Smooth muscle cell (in vitro differentiated cells): Measurements from ENCODE around the gene SAMD3. TPM values are rescaled to one million over a fixed set of nuclear protein-coding genes. Genes with fewer than 3 reads are reported as not detected.

Source experiments
- DNase-seq: peaks from one replicate; lab custom pipeline; 2025; ENCODE audit not compliant: unreplicated experiment; lab: John Stamatoyannopoulos, UW
- H2AFZ ChIP-seq: fragments of 200-600 bp; sonication (generic); 2 replicates; pipeline ENCODE4 v1.6.0; 2016; ENCODE audit warnings: antibody characterized with exemption, low read depth, mild to moderate bottlenecking
- H3F3A ChIP-seq: fragments of 200-600 bp; sonication (generic); 2 replicates; pipeline ENCODE4 v1.6.0; 2017; ENCODE audit warnings: antibody characterized with exemption, low read depth
- H3K27ac ChIP-seq: fragments of 200-600 bp; sonication (generic); 2 replicates; pipeline ENCODE4 v1.5.1; 2016; ENCODE audit warnings: low read depth, mild to moderate bottlenecking
- H3K27me3 ChIP-seq: fragments of 200-600 bp; sonication (generic); 2 replicates; pipeline ENCODE4 v1.6.1; 2016; ENCODE audit warnings: low read depth, mild to moderate bottlenecking
- H3K36me3 ChIP-seq: fragments of 200-600 bp; sonication (generic); 2 replicates; pipeline ENCODE4 v1.5.1; 2016; ENCODE audit warnings: low read depth
- H3K4me1 ChIP-seq: fragments of 200-600 bp; sonication (generic); 2 replicates; pipeline ENCODE4 v1.5.1; 2016; ENCODE audit warnings: low read depth
- H3K4me2 ChIP-seq: fragments of 200-600 bp; sonication (generic); 2 replicates; pipeline ENCODE4 v1.6.0; 2016; ENCODE audit warnings: mild to moderate bottlenecking
- H3K4me3 ChIP-seq: fragments of 200-600 bp; sonication (generic); 2 replicates; pipeline ENCODE4 v1.5.1; 2016; ENCODE audit warnings: mild to moderate bottlenecking
- H3K79me2 ChIP-seq: fragments of 200-600 bp; sonication (generic); 2 replicates; pipeline ENCODE4 v1.6.0; 2016; ENCODE audit warnings: low read depth, mild to moderate bottlenecking
- H3K9ac ChIP-seq: fragments of 200-600 bp; sonication (generic); 2 replicates; pipeline ENCODE4 v1.6.0; 2016; ENCODE audit warnings: low read depth
- H3K9me3 ChIP-seq: fragments of 200-600 bp; sonication (generic); replicated peaks from 2 replicates; pipeline ENCODE4 v1.5.1; 2016; ENCODE audit warnings: low read depth
- H4K20me1 ChIP-seq: fragments of 200-600 bp; sonication (generic); 2 replicates; pipeline ENCODE4 v1.6.0; 2016; ENCODE audit warnings: low read depth
- CTCF ChIP-seq: fragments of 200-600 bp; sonication (generic); IDR thresholded peaks from 2 replicates; pipeline ENCODE4 v1.5.1; 2017; ENCODE audit warnings: borderline replicate concordance, mild to moderate bottlenecking, antibody characterized with exemption; ENCODE audit not compliant: insufficient read depth, poor library complexity, severe bottlenecking
- WGBS: methylation state at CpG from one replicate; pipeline ENCODE4 v1.1.7; 2016; ENCODE audit warnings: low lambda C conversion rate; 5-methylcytosine and 5-hydroxymethylcytosine counted together
- polyA plus RNA-seq: library from polyadenylated mRNA; unstranded; fragments of >200 nt; fragmentation: Nextera tagmentation; extraction: Ambion mirVana; gene quantifications from 2 replicates; pipeline ENCODE4 v1.2.1, GENCODE V29; 2016
- total RNA-seq: library from RNA; depleted of rRNA; stranded (reverse); fragments of >200 nt; gene quantifications from 2 replicates; pipeline ENCODE4 v1.2.3, GENCODE V29; 2014

Gene SAMD3
- total and polyA plus RNA-seq, 2 experiments from 2014 or later = 2.1 to 3.5 TPM

DNA sequence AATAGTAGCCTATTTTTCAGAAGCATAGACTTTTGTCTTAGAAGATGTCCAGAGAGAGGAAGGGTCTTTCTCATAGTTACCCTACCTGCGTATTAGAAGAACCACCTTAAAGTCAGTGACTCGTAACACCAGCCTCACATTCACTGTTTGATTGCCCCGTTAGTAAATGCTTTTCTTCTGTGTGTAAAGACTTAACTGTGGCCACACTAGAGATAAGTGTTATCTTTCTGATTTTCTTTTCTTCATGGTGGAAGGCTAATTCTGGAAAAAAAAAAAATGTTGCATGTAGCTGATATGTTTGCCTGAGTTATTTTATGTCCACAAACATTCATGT is 83.9 kb downstream of the SAMD3 start:
- no peak for DNase-seq
- Histone ChIP-seq H3K4me2 (no peak overlapping the region), H3K9ac (no peak overlapping the region), H4K20me1 (no peaks in the 10 kb centered on the region), H3K27ac (no peak overlapping the region), H3K79me2 (no peaks in the 10 kb centered on the region), H3K9me3 (no peaks in the 10 kb centered on the region), H3F3A (no peaks in the 10 kb centered on the region), H3K36me3 (no peaks in the 10 kb centered on the region), H3K4me3 (no peak overlapping the region), H2AFZ (no peak overlapping the region), H3K4me1 (no peaks in the 10 kb centered on the region), H3K27me3 (no peaks in the 10 kb centered on the region)
- no peak for TF ChIP-seq CTCF
- 69% methylated on average over 3 of the region's 3 CpGs for WGBS

DNA sequence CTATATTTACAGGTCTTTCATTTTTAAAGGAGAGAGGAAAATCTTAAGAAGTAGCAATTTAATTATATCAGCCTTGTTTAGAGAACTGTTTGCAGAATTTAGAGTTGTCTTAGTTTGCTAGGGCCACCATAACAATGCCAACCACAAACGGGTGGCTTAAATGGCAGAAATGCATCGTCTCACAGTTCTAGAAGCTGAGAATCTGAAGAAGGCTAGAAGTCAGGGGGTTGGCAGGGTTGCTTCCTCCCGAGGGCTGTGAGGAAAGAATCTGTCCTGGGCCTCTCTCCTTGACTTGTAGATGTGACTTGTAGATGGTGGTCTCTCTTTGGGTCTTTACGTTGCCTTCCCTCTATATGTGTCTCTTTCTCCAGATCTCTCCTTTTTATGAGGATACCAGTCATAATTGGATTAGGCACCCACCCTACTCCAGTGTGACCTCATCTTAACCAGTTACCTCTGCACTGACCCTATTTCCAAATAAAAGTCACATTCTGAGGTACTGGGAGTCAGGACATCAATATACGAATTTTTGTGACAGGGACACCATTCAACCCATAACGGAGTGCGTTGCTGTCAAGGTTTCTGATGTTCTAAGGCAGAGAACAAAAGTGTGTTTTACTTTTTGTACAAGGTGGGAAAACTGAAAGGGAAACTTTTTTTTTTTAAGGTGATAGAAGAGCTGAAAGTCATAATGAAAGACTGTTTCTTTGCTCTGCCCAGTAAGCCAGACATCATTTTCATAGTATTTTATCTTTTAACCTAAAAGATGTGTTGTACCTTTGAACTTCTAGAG is 84.4 kb downstream of the SAMD3 start:
- H3K4me1 ChIP-seq = no peaks in the 10 kb centered on the region
- TF ChIP-seq CTCF = no peak
- no peak for DNase-seq
- no peaks in the 10 kb centered on the region for H3K36me3 ChIP-seq
- no peaks in the 10 kb centered on the region for H4K20me1 ChIP-seq
- H3K27me3 ChIP-seq = no peaks in the 10 kb centered on the region
- H3K79me2 ChIP-seq = no peaks in the 10 kb centered on the region
- no peak overlapping the region for H3K4me3 ChIP-seq
- 85% methylated on average over 7 of the region's 7 CpGs for WGBS
- no peak overlapping the region for H3K4me2 ChIP-seq
- no peak overlapping the region for H2AFZ ChIP-seq
- no peak overlapping the region for H3K9ac ChIP-seq
- no peaks in the 10 kb centered on the region for H3K9me3 ChIP-seq
- no peaks in the 10 kb centered on the region for H3F3A ChIP-seq
- H3K27ac ChIP-seq = no peak overlapping the region

DNA sequence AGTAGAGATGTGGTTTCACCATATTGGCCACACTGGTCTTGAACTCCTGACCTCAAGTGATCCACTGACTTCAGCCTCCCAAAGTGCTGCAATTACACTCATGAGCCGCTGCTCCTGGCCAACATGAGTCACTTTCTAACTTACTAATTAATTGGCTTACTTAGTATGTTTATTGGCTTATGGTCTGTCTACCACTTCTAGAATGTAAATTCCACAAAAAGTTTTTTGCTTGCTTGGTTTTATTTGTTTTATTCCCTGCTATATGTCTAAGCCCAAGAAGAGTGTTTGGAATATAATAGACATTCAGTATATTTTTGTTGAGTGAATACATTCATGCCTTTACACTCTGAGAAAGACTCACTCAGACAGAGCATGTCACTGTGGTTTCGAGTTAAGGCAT is 86.0 kb downstream of the SAMD3 start:
- Histone ChIP-seq H3K4me2 (no peak overlapping the region), H3K36me3 (no peaks in the 10 kb centered on the region), H3K27ac (no peak overlapping the region), H3K9ac (no peak overlapping the region), H3K4me1 (no peaks in the 10 kb centered on the region), H3K4me3 (no peak overlapping the region), H2AFZ (no peak overlapping the region), H3F3A (no peaks in the 10 kb centered on the region), H3K79me2 (no peaks in the 10 kb centered on the region), H4K20me1 (no peaks in the 10 kb centered on the region), H3K9me3 (no peaks in the 10 kb centered on the region), H3K27me3 (no peaks in the 10 kb centered on the region)
- WGBS = 89% methylated on average over 2 of the region's 2 CpGs
- no peak for TF ChIP-seq CTCF
- DNase-seq = no peak

DNA sequence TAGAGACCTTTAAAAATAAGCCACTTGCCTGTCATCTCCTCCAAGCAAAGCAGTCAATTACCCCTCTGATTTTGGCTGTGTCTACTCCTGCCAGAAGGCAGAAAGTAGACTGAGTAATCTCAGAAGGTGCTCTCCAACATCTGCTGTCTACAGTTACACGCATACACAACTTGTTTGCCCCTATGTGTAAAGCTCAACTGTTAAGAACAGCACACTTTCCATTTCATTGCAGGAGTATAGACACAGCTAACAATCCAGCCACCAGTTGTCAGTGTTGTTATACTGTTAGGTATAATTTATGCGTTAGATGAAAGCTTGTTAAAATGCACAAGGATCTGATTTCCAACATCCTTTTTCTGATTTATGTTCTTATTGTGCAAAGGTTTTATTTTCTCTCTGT is 88.2 kb downstream of the SAMD3 start:
- Histone ChIP-seq H4K20me1 (no peaks in the 10 kb centered on the region), H3K4me1 (no peaks in the 10 kb centered on the region), H3K27ac (no peak overlapping the region), H3K36me3 (no peaks in the 10 kb centered on the region), H3K79me2 (no peaks in the 10 kb centered on the region), H3K9me3 (no peaks in the 10 kb centered on the region), H3K4me2 (no peak overlapping the region), H3K9ac (no peak overlapping the region), H2AFZ (no peak overlapping the region), H3K27me3 (no peaks in the 10 kb centered on the region), H3K4me3 (no peak overlapping the region), H3F3A (no peaks in the 10 kb centered on the region)
- no peak for TF ChIP-seq CTCF
- WGBS = 81% methylated on average over 2 of the region's 2 CpGs
- DNase-seq = no peak
